ENCODE measurements around the gene RUNX1.

DNA sequence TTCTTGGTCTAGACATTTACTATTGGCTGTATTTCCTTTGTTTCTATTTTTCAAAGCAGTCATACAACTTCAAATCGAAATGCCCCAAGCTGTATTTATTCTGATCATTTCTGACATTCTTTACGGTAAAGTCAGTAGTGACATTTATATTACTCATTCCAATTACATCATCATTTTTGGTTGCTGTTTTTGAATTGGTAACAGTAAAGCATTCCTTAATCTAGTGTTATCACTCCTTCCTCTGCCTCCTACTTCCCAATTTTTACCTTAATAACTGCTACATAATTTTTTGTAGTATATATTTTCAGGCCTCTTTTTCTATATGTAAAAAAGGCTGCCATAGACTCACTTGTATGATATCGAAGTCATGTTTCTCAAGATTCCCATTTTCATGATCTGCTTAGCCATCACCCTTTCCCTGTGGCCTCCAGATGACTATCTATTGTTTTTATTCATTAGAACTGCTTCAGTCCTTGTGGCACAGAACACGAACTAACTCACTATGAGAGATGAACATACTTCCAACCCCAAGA is 167.2 kb downstream of the RUNX1 start:
- TF ChIP-seq, protein P1, sequence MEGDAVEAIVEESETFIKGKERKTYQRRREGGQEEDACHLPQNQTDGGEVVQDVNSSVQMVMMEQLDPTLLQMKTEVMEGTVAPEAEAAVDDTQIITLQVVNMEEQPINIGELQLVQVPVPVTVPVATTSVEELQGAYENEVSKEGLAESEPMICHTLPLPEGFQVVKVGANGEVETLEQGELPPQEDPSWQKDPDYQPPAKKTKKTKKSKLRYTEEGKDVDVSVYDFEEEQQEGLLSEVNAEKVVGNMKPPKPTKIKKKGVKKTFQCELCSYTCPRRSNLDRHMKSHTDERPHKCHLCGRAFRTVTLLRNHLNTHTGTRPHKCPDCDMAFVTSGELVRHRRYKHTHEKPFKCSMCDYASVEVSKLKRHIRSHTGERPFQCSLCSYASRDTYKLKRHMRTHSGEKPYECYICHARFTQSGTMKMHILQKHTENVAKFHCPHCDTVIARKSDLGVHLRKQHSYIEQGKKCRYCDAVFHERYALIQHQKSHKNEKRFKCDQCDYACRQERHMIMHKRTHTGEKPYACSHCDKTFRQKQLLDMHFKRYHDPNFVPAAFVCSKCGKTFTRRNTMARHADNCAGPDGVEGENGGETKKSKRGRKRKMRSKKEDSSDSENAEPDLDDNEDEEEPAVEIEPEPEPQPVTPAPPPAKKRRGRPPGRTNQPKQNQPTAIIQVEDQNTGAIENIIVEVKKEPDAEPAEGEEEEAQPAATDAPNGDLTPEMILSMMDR (IDR thresholded peaks at IDR 0.05): no peak
- no peak for TF ChIP-seq POLR2A (IDR thresholded peaks at IDR 0.05)
